ENCODE results near the gene HTT.

Gene HTT

DNA sequence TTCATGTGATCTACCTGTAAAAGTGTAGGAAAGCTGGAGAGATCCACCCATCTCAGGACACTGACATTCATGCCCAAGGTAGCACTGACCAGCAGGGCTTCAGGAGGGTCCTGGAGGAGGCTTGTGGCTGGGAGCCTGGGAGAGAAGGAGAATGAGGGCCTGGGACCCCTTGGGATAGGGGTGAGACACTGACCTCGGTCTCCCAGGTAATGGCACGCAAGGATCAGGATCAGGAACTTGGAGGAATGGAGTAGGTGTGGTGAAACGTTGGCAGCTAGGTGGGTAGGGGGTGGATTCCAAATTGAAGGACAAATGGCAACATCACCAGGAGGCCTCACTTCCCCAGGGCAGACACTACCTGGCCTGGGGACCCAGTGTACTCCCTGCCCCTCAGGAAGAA lies 206.0 kb downstream of the HTT start:
- no peak for FAIRE-seq

DNA sequence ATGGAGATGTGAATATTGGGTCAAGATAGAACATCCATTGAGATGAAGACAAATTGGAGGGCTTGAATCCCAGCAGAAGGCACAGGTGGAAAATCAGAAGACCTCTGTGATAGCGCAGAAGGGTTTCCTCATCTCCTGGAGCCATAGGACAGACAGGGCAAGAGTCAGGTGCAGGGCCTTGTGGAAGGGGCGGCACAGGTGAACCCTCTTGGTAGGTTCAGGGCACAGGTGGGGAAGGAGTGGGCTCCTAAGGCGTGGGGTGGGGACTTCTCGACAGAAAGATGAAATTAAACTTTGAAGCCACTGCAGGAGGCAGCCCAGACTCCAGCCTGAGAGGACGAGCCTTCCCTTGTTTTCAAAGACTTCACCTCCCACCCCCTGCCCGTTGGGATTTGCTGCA lies 209.0 kb downstream of the HTT start:
- no peak for FAIRE-seq

DNA sequence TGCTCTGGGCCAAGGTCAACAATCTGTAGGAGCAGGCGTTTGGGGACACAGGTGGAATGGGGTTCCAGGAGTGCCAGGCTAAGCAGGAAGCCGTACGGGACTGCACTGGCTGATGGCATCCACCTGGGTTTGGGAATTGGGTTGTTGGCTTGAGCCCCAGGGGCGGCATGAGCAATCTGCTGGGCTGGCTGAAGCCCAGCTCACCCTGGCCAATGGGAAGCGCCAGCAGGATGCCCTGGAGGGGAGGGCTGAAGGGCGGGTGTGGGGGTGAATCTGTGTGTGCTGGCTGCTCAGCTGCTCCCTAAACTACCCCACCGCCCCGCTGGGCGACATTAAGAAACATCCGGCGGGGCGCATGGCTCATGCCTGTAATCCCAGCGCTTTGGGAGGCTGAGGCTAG lies 209.4 kb downstream of the HTT start:
- FAIRE-seq, result no peak

DNA sequence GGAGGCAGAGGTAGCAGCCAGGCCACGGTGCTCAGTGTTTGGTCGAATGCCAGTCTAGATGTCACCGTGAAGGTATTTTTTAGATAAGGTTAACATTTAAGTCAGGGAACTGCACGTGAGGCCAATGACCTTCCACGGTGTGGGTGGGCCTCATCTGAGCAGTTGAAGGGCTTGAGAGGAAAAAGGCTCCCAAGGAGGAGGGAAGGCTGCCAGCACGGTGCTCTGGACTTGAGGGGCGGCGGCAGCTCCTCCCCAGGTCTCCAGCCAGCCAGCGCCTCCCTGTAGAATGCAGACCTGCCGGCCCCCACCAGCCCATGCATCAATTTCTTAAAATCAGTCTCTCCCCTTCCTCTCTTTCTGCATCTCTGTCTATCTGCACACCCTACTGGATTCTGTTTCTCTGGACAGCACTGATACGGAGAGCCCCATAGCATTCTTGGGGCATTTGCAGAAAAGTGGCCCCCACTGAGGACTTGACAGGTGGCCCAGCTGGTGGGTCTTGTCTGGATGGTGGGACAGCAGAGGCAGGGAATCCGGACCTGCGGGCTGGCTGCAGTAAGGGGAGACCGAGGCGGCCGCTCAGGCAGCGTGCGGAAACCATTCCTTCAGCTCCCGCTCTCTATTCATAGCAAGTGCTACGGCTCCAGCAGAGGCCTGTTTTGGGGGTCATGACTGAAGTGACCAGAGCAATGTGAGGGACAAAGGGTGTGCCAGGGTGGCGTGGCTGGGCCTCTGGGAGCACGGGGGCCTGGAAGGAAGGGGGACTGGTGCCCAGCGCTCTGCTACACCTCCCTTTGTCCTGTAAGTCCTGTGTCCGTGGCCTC lies 210.5 kb downstream of the HTT start:
- no peak for FAIRE-seq

DNA sequence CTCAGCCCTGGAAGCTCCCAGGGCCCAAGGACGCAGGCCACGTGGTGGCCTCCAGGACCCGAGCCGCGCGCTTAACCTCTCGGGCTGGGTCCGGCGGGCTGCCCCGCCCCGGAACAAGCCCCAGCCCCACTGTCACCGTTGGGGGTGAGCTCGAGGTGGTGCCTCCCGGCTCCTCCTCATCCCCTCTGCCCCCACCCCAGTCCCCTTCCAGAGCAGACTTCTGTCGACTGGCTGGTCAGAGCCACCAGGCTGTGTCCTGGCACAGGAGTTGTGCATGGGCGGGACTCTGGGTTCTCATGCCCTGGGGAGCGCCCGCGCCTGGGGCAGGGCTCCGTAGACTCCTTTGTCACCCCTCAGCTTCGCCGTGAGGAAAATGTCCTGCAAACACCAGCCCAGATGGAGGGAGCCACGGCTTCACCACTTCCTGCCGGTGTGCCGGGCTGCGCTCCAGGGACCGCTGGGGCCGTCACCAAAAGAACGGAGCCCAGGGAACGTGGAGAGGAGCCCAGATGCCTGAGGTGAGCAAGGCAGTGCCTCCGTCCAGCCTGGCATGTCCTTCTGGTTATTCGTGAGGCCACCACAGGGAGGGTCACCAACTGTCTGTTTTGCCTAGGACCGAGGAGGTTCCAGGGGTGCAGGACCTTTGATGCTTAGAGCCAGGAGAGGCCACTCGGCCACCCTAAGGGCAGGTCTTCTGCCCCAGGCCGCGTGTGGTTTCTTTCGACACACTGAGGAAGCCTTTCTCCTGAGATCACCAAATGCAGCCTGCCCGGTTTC lies 211.3 kb downstream of the HTT start:
- FAIRE-seq, result no peak

DNA sequence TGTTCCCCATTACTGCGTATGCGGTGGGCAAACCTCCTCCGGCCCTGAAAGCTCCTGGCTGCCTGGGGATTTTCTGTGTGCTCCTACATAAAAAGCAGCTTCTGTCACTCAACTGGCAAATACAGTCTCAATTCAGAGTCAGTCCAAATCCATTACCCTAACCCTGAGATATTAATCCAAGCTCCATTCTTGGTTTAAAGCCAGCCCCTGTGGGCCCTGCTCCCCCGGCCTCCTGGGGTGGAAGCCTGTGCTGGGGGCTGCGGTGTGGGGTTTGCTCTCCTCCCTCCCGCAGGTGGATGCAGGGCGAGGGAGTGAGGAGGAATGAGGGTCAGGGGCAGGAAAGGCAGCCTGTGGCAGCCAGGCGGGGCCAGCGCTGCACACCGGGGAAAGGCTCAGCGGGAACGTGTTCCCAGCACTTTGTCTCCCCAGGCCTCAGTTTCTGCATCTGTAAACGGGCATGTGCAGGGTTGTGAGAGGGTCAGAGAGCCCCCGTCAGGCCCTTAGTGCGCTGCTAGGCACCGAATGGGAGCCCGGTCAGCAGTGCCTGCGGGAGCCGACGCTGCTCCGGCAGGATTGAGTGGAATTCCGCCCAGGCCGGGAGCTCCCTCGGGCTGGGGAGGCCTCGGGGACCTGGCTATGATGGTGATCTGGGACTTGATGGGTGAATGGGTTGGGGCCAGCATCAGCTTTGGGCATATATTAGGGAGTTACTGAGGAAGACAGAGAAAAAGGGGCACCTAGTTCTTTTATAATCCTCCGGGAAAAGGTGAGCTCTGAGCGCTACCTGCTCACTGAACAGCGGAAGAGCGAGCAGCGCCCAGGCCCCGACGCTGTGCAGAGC lies 212.1 kb downstream of the HTT start:
- no peak for FAIRE-seq

DNA sequence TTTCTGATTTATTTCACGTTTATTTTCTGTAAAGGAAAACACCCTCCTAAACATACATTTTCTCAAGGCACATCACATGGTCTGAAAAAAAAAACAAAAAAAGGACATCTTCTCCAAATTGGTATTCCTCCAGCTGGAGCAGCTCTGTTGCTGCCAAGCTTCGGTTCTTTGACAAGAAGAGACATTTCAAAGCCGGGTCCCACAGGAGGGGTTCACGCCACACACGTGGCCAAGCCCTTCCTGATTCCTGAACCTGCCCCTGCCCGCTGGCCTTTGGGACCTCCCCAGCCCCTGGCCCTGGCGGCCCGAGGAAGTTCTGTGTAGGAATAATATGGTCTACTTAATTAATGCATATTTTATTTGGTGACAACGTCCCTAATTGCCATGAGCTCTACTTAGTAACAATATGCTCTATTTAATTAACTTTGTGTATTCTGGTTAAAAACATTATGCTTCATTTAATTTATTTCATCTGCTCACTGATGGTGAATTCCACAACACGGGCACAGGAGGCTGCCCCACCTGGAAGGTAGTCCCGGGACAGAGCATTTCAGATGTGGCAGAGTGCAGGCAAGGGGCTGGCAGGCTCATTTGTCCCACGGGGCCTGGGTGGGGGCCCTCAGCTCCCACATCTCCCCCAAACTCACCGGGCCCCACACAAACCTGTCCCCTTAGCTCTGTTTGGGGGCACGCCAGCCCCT lies 212.9 kb downstream of the HTT start:
- no peak for FAIRE-seq

DNA sequence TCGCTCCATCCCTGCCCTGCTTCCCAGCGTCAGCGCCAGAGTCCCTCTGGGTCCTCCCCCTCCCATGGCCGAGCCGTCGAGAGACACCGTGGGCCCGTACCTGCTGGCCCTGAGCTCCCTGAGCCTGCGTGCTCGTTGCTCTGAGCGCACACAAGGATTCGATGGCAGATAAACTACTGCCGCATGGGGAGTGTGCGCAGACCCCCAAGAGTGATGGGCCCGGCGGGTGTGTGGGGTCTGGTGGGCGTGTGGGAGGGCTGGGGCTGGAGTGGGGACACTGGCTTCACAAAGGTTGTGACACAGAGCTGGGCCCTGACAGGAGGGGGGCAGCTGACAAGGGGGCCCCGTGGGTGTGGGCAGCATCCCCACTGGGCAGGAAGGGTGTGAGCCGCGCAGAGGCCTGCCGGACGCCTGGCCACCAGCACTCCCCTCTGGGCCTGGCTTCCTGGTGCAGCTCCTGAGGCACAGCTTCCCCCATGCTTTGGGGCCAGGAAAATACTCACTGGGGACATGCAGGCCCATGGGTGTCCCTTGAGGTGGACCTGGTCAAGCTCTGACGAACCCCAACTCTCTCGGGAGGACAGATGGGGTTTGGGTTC lies 213.6 kb downstream of the HTT start:
- FAIRE-seq, result no peak

DNA sequence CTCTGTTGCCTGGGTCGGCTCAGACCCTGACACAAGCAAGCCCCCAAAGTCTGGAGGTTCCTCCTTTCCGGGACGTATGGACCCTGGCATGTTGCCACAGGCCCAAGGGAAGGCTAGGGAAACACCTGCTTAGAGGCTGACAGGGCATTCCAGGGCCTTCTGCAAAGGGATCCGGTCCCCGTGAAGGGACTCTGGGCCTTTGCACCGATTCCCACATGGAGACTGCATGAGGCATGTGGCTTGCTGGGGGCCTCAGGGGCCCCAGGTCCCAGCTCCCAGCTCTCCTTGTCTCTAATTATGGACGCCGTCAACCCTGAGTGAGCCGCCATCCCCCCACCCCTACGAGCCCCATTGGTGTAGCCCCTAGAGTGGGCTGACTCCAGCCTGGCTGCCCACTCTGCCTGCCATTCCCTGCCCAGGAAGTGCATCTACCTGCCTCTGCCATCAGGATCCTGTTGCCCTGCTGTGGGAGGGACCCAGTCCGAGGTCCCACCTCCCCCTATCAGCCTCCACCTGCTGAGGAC lies 214.2 kb downstream of the HTT start:
- FAIRE-seq, result no peak

DNA sequence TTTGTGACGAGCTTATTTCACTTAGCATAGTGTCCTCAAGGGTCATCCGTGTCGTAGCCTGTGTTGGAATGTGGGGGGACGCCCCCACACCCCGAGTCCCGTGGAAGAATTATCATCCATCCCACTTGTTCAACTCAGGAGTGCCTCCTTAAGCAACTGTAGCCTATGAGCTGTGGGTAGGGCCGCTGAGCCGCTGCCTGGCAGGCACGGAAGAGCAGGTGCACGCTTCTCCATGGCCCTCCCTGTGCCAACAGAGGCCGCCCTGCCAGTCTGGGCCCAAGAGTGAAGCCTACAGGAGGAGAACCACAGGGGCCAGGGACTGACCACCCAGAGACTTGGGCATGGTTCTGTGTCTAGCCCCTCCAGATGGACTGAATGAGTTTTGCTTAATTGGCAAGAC lies 216.0 kb downstream of the HTT start:
- FAIRE-seq, result no peak

DNA sequence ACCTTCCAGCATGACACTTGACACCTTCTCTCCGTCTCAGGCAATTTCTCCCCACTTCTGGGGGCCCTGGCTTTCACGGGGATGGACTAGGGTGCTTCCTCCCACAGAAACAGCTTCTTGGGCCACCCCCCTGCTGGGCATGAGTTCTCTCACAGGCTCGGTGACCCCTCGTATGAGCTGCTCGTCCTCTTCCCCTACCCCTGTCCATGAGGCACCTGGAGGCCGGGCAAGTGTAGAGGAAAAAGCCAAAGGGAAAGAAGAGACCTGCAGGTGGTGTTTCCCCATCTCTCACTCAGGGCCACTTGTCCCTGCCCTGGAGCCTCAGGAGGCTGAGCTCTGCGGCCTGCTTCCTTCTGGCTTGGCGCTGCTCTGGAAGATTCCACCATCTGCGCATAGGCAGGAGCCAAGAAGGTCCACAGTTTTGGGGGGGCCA lies 216.4 kb downstream of the HTT start:
- FAIRE-seq, result no peak

DNA sequence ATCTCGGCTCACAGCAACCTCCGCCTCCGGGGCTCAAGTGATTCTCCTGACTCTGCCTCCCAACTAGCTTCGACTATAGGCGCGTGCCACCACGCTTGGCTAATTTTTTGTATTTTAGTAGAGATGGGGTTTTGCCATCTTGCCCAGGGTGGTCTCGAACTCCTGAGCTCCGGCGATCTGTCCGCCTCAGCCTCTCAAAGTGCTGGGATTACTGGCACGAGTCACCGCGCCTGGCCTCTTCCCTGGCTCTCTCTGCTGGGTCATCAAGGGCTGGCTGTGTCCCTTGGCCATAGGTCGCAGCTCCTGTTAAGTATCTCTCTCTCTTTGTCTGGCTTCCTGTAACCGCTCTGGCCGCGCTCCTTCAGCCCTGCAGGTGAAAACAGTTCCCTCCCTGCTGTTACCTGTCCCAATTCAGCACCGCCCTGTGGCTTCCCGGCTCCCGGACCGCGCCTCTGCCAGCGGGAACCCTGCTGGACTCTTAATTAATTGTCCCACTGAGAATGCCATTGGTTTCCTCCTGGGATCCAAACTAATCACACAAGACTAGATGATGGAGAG lies 217.0 kb downstream of the HTT start:
- no peak for FAIRE-seq

DNA sequence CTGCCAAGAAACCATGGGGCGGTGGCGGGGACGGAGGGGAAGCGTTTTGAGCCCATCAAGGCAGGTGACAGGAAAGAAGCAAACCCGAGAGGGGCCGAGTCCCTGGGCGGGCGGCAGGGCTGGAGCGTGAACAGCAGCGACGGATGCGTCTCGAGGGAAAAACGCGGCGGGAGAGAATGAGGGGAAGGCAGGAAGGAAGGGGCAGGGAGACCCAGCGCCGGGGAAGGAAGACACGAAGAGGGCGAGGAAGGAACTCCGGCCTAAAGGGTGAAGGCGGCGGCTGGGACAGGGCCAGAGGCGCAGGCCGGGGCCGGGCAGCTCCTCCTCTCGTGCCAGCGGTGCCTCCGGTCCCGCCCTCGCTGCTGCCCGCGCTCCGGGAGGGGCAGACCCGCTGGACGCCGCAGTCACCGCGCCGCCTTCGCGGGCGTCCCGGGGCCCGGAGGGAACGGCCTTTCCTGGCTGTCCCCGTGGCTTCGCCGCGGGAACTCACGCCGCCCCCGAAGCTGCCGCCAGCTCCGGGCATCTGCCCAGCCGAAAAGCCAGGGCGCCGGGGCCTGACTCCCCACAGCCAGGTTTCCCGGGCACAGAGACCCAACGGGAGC lies 217.6 kb downstream of the HTT start:
- no peak for FAIRE-seq

DNA sequence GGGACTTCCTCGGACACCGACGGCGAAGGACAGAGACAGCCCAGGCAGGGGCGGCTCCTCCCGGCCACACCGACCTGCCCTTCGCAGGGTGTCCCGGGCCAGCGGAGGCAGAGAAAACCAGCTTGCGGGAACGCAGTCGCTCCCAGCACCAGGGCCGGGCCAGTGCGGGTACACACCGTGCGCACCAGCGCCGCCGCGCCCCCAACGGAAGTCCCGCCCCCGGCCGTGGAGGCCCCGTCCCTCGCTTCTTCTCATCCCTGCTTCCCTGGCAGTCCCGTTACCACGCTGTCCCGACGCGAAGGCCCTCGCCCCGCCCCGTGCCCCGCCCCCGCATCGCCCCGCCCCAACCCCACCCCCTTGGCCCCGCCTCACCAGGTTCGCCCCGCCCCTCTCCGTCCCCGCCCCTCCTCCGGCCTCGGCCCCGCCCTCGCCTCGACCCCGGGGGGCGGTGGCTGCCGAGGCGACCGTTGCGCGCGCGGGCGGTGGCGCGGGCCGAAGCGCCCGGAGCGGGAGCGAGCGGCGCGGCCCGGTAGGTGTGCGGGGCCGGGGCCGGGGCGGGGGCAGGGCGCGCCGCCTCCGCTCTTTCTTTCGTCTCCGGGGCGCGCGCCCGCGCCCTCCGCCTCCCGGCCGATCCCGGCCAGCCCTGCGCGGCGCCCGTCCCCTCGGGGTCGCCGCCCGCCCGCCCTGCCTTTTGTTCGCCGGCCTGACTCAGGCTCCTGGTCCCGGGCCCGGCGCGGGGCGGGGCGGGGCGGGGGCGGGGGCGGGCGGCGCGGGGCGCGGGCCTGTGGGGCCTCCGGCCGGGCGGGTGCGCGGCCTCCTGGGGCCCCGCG lies 218.3 kb downstream of the HTT start, which contains the start of gene RGS12:
Gene RGS12, plus strand, starts transcription at position 451 of the 830 bp plus-strand sequence. CDS start 23,150 bp downstream, outside the sequence.
- no peak for FAIRE-seq
